Body of pancreas (tissue), 4 donors: ENCODE data around the gene PRICKLE4.

ENCODE experiments used
- POLR2A ChIP-seq, 3 donors: fragments of 450-650 bp; IDR thresholded peaks; one replicate each; pipeline ENCODE4 v1.6.1; 2016; ENCODE audit warnings: antibody characterized with exemption in 3 of 3, mild to moderate bottlenecking in 2 of 3
- TF ChIP-seq, protein P1 (sequence below), 7 experiments: fragments of 450-650 bp in 4 of 7; fragments of 200-600 bp in 3 of 7; sonication (generic) in 3 of 7; IDR thresholded peaks; one replicate each; pipeline ENCODE4 v1.5.1; 2016 to 2019; ENCODE audit warnings: antibody characterized with exemption in 7 of 7

DNA sequence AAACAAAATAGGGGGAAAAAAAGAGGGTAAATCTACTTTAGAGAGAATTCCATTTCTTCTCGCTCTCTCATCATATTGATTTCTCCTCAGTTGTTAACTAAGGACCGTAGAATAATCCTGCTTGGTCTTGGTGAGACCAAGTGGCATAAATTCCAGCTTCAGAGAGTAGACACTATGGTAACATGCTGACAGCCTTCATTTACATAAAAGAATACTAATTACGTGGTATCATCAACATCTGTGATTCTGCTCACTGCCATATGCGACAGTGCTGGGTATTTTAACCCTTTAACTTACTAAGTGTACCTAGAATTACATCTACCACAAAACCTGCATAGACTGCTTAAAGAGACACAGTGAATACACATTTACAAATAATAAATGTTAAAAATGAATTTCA lies 34.0 kb downstream of the PRICKLE4 start:
- TF ChIP-seq, protein P1, sequence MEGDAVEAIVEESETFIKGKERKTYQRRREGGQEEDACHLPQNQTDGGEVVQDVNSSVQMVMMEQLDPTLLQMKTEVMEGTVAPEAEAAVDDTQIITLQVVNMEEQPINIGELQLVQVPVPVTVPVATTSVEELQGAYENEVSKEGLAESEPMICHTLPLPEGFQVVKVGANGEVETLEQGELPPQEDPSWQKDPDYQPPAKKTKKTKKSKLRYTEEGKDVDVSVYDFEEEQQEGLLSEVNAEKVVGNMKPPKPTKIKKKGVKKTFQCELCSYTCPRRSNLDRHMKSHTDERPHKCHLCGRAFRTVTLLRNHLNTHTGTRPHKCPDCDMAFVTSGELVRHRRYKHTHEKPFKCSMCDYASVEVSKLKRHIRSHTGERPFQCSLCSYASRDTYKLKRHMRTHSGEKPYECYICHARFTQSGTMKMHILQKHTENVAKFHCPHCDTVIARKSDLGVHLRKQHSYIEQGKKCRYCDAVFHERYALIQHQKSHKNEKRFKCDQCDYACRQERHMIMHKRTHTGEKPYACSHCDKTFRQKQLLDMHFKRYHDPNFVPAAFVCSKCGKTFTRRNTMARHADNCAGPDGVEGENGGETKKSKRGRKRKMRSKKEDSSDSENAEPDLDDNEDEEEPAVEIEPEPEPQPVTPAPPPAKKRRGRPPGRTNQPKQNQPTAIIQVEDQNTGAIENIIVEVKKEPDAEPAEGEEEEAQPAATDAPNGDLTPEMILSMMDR (IDR thresholded peaks at IDR 0.05), result no peak
- no peak for TF ChIP-seq POLR2A (IDR thresholded peaks at IDR 0.05)
